ENCODE measurements around the gene TTPAL. TPM values are rescaled to one million over a fixed set of nuclear protein-coding genes. Genes with fewer than 3 reads are reported as not detected.
A peak's percentile ranks its signal among the peaks of the same experiment; 100 is the strongest.

The TTPAL gene
- total RNA-seq, 6 experiments from 2014 or later: 18.0 to 102 (median 28.7) TPM

GRCh38 chr20:44431118-44431501, 44.6 kb upstream of the TTPAL start:
- intact Hi-C loops (cut with DNase I): no loop called here
- DNase-seq (no peak), ATAC-seq (no peak)
- H3K9me3 ChIP-seq: no peaks in the 10 kb centered on the region
- no peak for TF ChIP-seq POLR2A (IDR thresholded peaks at IDR 0.05)
- H3K4me3 ChIP-seq: no peak overlapping the region
- peaks cover 0 to 41% (median 17%) of the 10 kb centered on the region in 4 donors for H3K36me3 ChIP-seq
- H3K27ac ChIP-seq: peak overlapping the region; percentile 39 to 92 (median 80)
- H3K27me3 ChIP-seq: no peaks in the 10 kb centered on the region
- peaks cover 0 to 60% (median 20%) of the 10 kb centered on the region in 4 donors for H3K4me1 ChIP-seq
- WGBS (ENCODE audit: insufficient coverage, low coverage, low lambda C conversion rate, missing lambda C conversion rate): 10% methylated on average over 2 of the region's 4 CpGs

- WGBS (ENCODE audit: insufficient coverage, low coverage, low lambda C conversion rate, missing lambda C conversion rate): 23% methylated on average over 5 of the region's 11 CpGs
- Histone ChIP-seq H3K9me3 (no peaks in the 10 kb centered on the region), H3K36me3 (peaks cover 0 to 35% (median 14%) of the 10 kb centered on the region in 4 donors), H3K27ac (peak overlapping the region; percentile 39 to 92 (median 80)), H3K4me1 (peaks cover 0 to 60% (median 20%) of the 10 kb centered on the region in 4 donors), H3K27me3 (no peaks in the 10 kb centered on the region), H3K4me3 (no peak overlapping the region)
- intact Hi-C loops (cut with DNase I): no loop called here
- peak in 1 of 3 donors; percentile 63 for DNase-seq
- TF ChIP-seq POLR2A (IDR thresholded peaks at IDR 0.05) (no peak), CTCF (IDR thresholded peaks at IDR 0.05) (peak in 1 of 4 donors; percentile 14)
- ATAC-seq: peak; percentile 2 to 43 (median 23)
These were observed 44.0 kb upstream of the TTPAL start for GRCh38 chr20:44431502-44432234.

GRCh38 chr20:44432618-44433577, 42.8 kb upstream of the TTPAL start:
- TF ChIP-seq POLR2A (IDR thresholded peaks at IDR 0.05) (no peak), CTCF (IDR thresholded peaks at IDR 0.05) (no peak)
- ATAC-seq (no peak), DNase-seq (no peak)
- Histone ChIP-seq H3K36me3 (peaks cover 0 to 23% (median 9%) of the 10 kb centered on the region in 4 donors), H3K27me3 (no peaks in the 10 kb centered on the region), H3K27ac (peak overlapping the region; percentile 80 to 92 (median 90)), H3K9me3 (no peaks in the 10 kb centered on the region), H3K4me3 (no peak overlapping the region), H3K4me1 (peaks cover 0 to 60% (median 20%) of the 10 kb centered on the region in 4 donors)
- intact Hi-C loops (cut with DNase I): no loop called here
- 41% methylated on average over 8 of the region's 8 CpGs for WGBS (ENCODE audit: insufficient coverage, low coverage, low lambda C conversion rate, missing lambda C conversion rate)

GRCh38 chr20:44433751-44434538, 41.7 kb upstream of the TTPAL start:
- 19% methylated on average over 20 of the region's 24 CpGs for WGBS (ENCODE audit: insufficient coverage, low coverage, low lambda C conversion rate, missing lambda C conversion rate)
- intact Hi-C loops (cut with DNase I): no loop called here
- Histone ChIP-seq H3K27ac (peak overlapping the region; percentile 80 to 92 (median 90)), H3K9me3 (no peaks in the 10 kb centered on the region), H3K4me1 (peaks cover 0 to 59% (median 15%) of the 10 kb centered on the region in 4 donors), H3K4me3 (peak overlapping the region in 1 of 3 donors; percentile 26), H3K27me3 (no peaks in the 10 kb centered on the region), H3K36me3 (peaks cover 0 to 12% (median 3%) of the 10 kb centered on the region in 4 donors)
- ATAC-seq: peak; percentile 67 to 79 (median 71)
- TF ChIP-seq CTCF (IDR thresholded peaks at IDR 0.05): no peak
- TF ChIP-seq POLR2A (IDR thresholded peaks at IDR 0.05): peak; percentile 54
- DNase-seq: peak; percentile 68 to 80 (median 78)

Data from right lobe of liver (tissue), 6 donors.